ENCODE results near the gene DYRK4.

Gene DYRK4

DNA sequence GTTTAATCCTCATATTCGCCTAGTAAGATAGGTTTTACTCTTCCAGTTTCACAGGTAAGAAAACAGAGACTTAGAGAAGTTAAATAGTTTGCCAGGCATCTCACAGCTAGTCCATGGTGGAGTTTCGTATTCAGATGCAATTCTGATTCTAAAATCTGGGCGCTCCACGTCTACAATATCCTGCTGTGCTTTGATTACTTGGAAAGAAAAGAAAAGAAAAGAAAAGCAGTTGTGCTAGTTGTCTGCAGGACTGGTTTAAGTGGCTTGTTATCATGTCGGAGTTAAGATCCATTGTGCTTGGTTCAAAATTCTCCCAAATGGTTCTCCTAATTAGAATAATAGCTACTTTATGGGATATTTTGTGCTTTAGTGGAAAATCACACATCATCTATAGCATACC lies 68.3 kb downstream of the DYRK4 start:
- H3K27ac ChIP-seq = no peak overlapping the region
- no peak for DNase-seq
- no peaks in the 10 kb centered on the region for H3K27me3 ChIP-seq (replicated peaks)
- no peak overlapping the region for H3K4me3 ChIP-seq (ENCODE audit: low read depth, low read length)
- H3K36me3 ChIP-seq (replicated peaks) = no peaks in the 10 kb centered on the region
- TF ChIP-seq, protein P1, sequence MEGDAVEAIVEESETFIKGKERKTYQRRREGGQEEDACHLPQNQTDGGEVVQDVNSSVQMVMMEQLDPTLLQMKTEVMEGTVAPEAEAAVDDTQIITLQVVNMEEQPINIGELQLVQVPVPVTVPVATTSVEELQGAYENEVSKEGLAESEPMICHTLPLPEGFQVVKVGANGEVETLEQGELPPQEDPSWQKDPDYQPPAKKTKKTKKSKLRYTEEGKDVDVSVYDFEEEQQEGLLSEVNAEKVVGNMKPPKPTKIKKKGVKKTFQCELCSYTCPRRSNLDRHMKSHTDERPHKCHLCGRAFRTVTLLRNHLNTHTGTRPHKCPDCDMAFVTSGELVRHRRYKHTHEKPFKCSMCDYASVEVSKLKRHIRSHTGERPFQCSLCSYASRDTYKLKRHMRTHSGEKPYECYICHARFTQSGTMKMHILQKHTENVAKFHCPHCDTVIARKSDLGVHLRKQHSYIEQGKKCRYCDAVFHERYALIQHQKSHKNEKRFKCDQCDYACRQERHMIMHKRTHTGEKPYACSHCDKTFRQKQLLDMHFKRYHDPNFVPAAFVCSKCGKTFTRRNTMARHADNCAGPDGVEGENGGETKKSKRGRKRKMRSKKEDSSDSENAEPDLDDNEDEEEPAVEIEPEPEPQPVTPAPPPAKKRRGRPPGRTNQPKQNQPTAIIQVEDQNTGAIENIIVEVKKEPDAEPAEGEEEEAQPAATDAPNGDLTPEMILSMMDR (IDR thresholded peaks at IDR 0.05; ENCODE audit: low read depth, low read length, missing control alignments) = no peak
- in situ Hi-C loops (cut with HindIII; ENCODE audit: low pct_ligation_motif_present, low sequenced_read_pairs) = no loop called here

DNA sequence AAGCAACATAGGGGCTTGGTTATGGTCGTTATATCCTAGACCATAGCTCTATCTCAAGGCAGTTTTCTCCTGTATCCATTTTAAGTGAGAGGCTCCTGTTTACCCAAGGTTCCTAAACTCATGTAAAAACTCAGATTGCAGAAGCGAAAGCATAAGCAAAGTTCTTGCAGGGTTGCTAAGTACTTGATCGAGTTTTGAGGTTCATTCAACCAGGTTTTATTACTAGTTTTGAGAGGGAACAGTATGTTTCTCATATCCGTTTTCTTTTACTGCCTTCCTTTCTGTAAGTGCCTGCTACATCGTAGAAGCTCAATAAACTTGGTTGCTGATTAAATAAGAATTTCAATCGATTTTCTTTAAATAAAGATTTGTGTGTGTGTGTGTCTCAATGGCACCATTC lies 81.7 kb downstream of the DYRK4 start:
- Histone ChIP-seq H3K27me3 (replicated peaks) (no peaks in the 10 kb centered on the region), H3K4me3 (ENCODE audit: low read depth, low read length) (no peak overlapping the region), H3K27ac (no peak overlapping the region), H3K36me3 (replicated peaks) (no peaks in the 10 kb centered on the region)
- DNase-seq = no peak
- in situ Hi-C loops (cut with HindIII; ENCODE audit: low pct_ligation_motif_present, low sequenced_read_pairs) = no loop called here
- TF ChIP-seq, protein P1 (IDR thresholded peaks at IDR 0.05; ENCODE audit: low read depth, low read length, missing control alignments) = no peak

DNA sequence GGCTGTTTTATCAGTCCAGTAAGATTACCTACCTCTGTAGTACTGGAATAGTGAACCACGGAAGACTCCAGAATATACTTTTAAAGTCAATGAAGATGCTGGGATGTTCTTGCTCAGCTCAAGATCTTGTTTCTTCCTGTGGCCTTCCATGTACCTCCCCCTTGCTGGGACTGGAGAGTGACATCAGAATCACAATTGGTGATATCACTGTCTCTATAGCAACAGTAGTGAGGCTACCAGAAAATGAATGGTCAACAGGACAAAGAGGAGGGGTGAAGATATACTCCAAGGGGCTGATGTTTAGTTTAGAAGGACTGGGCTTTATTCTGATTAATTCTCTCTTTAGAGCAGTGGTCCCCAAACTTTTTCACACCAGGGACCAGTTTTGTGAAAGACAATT lies 83.0 kb downstream of the DYRK4 start:
- DNase-seq = no peak
- no peak overlapping the region for H3K4me3 ChIP-seq (ENCODE audit: low read depth, low read length)
- in situ Hi-C loops (cut with HindIII; ENCODE audit: low pct_ligation_motif_present, low sequenced_read_pairs) = no loop called here
- H3K36me3 ChIP-seq (replicated peaks) = no peaks in the 10 kb centered on the region
- no peaks in the 10 kb centered on the region for H3K27me3 ChIP-seq (replicated peaks)
- H3K27ac ChIP-seq = no peak overlapping the region
- TF ChIP-seq, protein P1 (IDR thresholded peaks at IDR 0.05; ENCODE audit: low read depth, low read length, missing control alignments) = no peak

DNA sequence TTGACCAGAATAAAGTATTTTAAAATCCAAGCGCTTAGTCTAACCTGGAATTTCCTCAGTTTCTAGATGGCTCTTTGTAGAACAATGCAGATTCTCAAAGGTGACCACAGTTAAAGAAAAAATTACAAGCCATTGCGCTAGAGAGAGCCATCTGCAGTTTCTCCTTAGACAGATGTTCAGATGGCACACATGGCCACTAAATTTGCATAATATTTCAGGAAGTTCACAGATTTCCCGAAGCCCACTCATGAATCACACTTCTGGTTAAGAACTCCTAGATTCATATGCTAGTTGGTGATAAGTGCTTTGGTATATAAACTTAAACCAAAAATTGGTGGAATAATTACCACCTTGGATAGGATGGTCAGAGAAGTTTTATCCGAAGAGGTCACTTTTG lies 86.1 kb downstream of the DYRK4 start:
- in situ Hi-C loops (cut with HindIII; ENCODE audit: low pct_ligation_motif_present, low sequenced_read_pairs) = no loop called here

DNA sequence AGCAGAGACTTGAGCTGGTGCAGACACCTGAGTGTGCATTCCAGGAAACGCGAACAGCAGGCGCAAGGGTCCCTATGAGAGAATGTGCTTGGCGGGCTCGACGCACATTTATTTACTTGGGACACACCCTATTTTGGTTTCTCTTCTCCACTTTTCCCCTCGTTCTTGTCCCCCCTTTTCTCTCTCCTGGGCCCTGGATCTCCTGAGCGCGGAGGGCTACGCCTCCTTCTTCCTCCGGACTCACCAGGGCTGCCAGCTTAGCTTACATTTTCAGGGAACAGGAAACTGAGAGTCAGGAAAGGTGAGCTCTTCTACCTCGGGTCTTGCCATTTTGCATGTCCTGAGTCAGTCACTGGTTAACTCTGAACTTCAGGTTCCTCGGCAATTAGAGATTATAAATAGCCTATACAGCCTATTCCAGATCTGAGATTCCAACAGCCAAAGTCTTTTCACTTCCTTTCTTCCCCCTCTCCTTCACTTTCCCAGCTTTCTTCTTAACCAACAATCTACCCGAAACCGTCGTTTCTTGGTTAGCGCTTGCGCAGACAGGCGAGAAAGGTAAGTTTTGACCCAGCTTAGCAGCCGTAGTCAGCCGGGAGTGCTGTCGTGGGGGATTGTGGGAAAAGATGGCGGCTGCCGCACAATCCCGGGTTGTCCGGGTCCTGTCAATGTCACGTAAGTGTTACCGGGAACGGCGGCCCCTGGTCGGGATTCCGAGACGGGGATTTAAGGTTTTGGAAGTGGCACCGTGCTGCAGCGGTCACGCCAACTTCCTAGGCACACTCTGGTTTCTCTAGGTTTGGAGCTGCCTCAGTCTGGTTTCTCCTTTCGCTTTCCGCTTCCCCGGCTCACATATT lies 86.7 kb downstream of the DYRK4 start, which contains the start of the genes AKAP3 and NDUFA9:
Gene AKAP3, minus strand, starts transcription at position 551 of the 857 bp plus-strand sequence. CDS start 10,855 bp downstream, outside the sequence.
Gene NDUFA9, plus strand, starts transcription at position 614 of the 857 bp plus-strand sequence. Its CDS starts 13 bp downstream, at position 627.
- TF ChIP-seq, protein P1 (IDR thresholded peaks at IDR 0.05; ENCODE audit: low read depth, low read length, missing control alignments) = no peak
- H3K27me3 ChIP-seq (replicated peaks) = no peaks in the 10 kb centered on the region
- H3K4me3 ChIP-seq (ENCODE audit: low read depth, low read length) = peak within 1 kb of the TSS; percentile 83
- peak within 1 kb of the TSS; percentile 75 for H3K27ac ChIP-seq
- DNase-seq = peak; percentile 83
- in situ Hi-C loops (cut with HindIII; ENCODE audit: low pct_ligation_motif_present, low sequenced_read_pairs) = no loop called here
- H3K36me3 ChIP-seq (replicated peaks) = no peaks in the 10 kb centered on the region

More for the DNA sequence above, 86.1 kb downstream of the DYRK4 start:
- Histone ChIP-seq H3K27me3 (replicated peaks) (no peaks in the 10 kb centered on the region), H3K4me3 (ENCODE audit: low read depth, low read length) (peak overlapping the region; percentile 83), H3K36me3 (replicated peaks) (no peaks in the 10 kb centered on the region), H3K27ac (no peak overlapping the region)
- no peak for DNase-seq
- TF ChIP-seq, protein P1 (IDR thresholded peaks at IDR 0.05; ENCODE audit: low read depth, low read length, missing control alignments) = no peak

Measured in brain microvascular endothelial cell (primary cell).